ENCODE data around the gene MYO18A.
A peak's percentile ranks its signal among the peaks of the same experiment; 100 is the strongest.

Gene MYO18A

GRCh38 chr17:29145289-29146073 lies 34.7 kb downstream of the MYO18A start:
- DNase-seq = peak; percentile 89

GRCh38 chr17:29143894-29144293 lies 36.3 kb downstream of the MYO18A start:
- peak; percentile 62 for DNase-seq

DNA sequence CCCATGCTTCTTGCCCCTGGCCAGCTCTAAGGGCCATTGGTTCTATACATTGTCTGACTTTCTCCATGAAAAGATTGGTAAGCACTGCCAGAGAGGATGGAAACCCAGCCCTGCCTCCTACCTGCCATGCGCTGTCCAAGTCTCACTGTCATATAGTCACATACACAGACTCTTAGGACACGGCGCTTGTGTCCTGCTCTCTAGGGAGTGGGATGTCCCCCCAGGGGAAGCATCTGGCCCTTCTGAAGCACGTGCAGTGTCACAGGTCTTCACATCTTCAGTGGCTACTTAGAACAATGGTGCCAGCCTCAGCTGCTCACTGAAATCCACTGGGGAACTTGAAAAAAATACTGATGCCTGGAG lies 38.7 kb downstream of the MYO18A start:
- DNase-seq = no peak

GRCh38 chr17:29140631-29141513 lies 39.3 kb downstream of the MYO18A start:
- DNase-seq = peak; percentile 66

GRCh38 chr17:29140051-29140621 lies 40.1 kb downstream of the MYO18A start:
- DNase-seq = peak; percentile 83

- no peak for DNase-seq
Measured at GRCh38 chr17:29138971-29139691, 41.1 kb downstream of the MYO18A start.

GRCh38 chr17:29138184-29138955 lies 41.8 kb downstream of the MYO18A start:
- no peak for DNase-seq

GRCh38 chr17:29136998-29137730 lies 43.0 kb downstream of the MYO18A start:
- DNase-seq = no peak

DNA sequence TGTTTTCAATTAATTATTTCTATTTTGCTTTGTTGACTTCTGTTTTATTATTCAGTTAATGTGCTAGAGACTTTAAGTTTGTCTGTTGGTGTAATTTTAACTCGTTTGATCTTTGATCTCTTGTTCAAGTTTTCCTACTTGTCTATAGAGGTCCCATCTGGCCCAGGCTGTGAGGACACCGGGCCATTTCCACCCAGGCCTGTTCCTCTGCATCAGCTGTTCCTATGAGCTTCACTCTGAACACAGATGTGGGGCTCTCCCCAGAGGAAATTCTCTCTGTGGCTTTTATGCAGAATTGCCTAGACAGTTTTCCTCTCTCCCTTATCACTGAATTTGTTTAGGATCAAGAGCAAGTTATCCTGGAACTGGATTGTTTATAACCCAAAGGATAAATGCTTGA lies 44.7 kb downstream of the MYO18A start:
- DNase-seq = no peak

GRCh38 chr17:29133121-29133713 lies 47.0 kb downstream of the MYO18A start:
- peak; percentile 24 for DNase-seq

GRCh38 chr17:29131814-29132682 lies 48.1 kb downstream of the MYO18A start:
- DNase-seq = peak; percentile 60

DNA sequence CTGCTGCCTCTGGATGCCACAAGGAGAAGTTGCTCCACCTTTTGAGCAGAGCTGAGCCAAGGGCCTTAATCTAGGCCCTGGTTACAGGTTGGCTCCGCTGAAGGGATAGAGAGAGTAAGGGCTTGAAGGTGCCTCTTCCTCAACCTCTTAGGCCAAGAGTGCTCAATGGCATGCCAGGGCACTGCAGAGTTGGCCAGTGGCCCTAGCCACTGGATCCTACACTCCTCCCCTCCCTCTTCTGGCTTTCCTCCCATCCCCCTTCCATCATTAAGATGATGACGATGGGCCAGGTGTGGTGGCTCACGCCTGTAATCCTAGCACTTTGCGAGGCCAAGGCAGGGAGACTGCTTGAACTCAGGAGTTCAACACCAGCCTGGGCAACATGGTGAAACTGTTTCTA lies 50.5 kb downstream of the MYO18A start:
- DNase-seq = no peak

DNA sequence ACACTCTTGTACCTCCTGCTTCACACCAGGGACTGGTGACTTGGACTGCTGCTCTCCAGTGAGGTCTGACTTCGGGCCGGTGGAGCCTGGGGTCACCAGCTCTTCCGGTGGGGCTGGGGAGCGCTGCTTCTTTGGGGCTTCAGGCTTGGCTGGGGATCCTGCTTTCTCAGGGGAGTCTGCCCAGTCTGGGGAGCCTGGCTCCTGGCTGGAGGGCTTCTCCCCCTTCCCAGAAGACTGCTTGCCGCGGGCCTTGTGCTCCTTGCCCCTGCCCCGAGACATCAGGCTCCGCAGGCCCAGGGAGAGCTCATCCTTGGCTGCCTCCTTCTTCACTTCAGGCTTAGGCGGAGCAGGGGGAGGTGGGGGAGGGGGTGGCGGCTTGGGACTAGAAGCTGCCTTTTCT lies 52.4 kb downstream of the MYO18A start:
- no peak for DNase-seq

GRCh38 chr17:29126268-29126930 lies 53.8 kb downstream of the MYO18A start:
- DNase-seq = peak; percentile 46

- no peak for DNase-seq
Measured at GRCh38 chr17:29125651-29126050, 54.5 kb downstream of the MYO18A start.

- DNase-seq = peak; percentile 33
Measured at GRCh38 chr17:29124925-29125273, 55.3 kb downstream of the MYO18A start.

DNA sequence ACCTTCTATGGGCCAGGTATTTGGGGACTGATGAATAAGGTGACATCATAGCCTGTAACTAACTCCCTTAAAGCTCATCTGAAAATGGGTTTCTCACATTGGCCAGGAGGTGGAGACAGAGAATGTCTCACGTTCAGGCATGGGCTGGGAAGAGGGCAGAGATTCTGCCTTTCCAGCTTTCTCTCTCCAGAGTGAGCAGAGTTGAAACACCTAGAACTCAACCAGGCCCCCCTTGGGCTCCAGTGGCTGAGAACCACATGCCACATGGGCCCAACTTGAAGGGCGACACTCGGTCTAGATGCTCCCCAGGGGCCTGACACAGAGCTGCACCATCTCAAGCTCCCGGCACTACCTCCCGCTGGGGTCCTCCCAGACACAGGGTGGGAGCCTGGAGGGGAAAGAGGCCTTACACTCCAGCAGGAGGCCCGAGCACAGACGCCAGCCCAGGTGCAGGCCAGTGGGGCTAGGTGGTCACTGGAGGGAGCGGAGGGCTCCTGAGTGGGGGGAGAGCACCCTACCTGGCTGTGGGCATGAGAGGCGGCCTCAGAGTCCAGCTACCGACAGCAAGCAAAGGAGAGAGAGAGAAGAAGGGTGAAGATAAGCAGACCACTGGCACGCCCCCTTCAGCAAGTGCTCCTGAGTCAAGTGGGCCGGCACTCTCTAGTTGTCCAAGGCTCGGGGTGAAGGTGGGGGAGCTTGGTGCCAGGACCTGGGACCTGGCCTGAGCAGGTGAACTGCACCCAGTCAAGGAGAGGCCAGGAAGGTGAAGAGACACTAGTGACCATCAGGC lies 55.9 kb downstream of the MYO18A start:
- DNase-seq = peak; percentile 88

GRCh38 chr17:29123111-29123510 lies 57.1 kb downstream of the MYO18A start:
- no peak for DNase-seq

GRCh38 chr17:29121442-29121841 lies 58.8 kb downstream of the MYO18A start:
- DNase-seq = no peak

Measured in OCI-M1 (cell line).